HCT116 (cell line): ENCODE data around the gene PRTG. TPM values are rescaled to one million over a fixed set of nuclear protein-coding genes. Genes with fewer than 3 reads are reported as not detected.

Experiments used
- ATAC-seq: fragments of 200-7000 bp; cut with Tn5 transposase; 2 replicates; pipeline ENCODE4 v1.9.1; 2020; ENCODE audit warnings: mild to moderate bottlenecking, moderate library complexity
- BruUV-seq: library from RNA; stranded (reverse); fragments of 400-500 nt; replicated peaks from 2 replicates; lab custom pipeline; 2021; lab: Mats Ljungman, UMichigan
- CTCF ChIA-PET: fragments of 300-600 bp; sonication (Branson Sonifier 250); formaldehyde crosslinking; loops from one replicate; lab custom pipeline; 2021; ENCODE audit warnings: antibody characterized with exemption; lab: Charles Lee
- POLR2A ChIA-PET: fragments of 300-600, 350-600 bp; sonication (Branson Sonifier 250); formaldehyde crosslinking; loops from one replicate; lab custom pipeline; 2021; ENCODE audit warnings: antibody characterized with exemption; lab: Charles Lee
- RAD21 ChIA-PET, 2 experiments: fragments of 300-600 bp; sonication (Branson Sonifier 250); formaldehyde crosslinking; loops; one replicate each; lab custom pipeline; 2023; ENCODE audit warnings: low total read pairs in 2 of 2; ENCODE audit not compliant: uncharacterized antibody in 2 of 2, unreplicated experiment in 2 of 2, low non-redundant PET in 1 of 2; lab: Charles Lee
- DNase-seq: peaks from one replicate; pipeline ENCODE4 v3.0.0-alpha.2; 2010; ENCODE audit warnings: low read depth, low spot score
- H2AFZ ChIP-seq: fragments of 200-600 bp; shearing (Covaris generic), sonication (generic); 2 replicates; pipeline ENCODE4 v1.6.1; 2017; ENCODE audit warnings: low read depth, mixed run types, mixed read lengths, antibody characterized with exemption, low read length; ENCODE audit not compliant: poor library complexity, severe bottlenecking
- H3K27ac ChIP-seq: 2 replicates; pipeline ENCODE4 v1.5.1; 2012; ENCODE audit warnings: low read depth, low read length
- H3K27me3 ChIP-seq: fragments of 200-600 bp; sonication (generic); 2 replicates; pipeline ENCODE4 v1.6.1; 2016; ENCODE audit warnings: mixed run types, low read length, mixed read lengths; ENCODE audit not compliant: insufficient read depth
- H3K36me3 ChIP-seq, 2 experiments: fragments of 200-500 bp in 1 of 2; fragments of 200-600 bp in 1 of 2; sonication (Bioruptor generic) in 1 of 2; sonication (generic) in 1 of 2; 2 replicates each; pipeline versions ENCODE4 v1.5.1 to v1.6.1; 2014 to 2016; ENCODE audit warnings: low read length in 2 of 2, inconsistent platforms in 1 of 2, mixed read lengths in 1 of 2, mixed run types in 1 of 2; ENCODE audit not compliant: insufficient read depth in 2 of 2, control insufficient read depth in 1 of 2
- H3K4me1 ChIP-seq, 2 experiments: fragments of 200-600 bp in 1 of 2; sonication (generic) in 1 of 2; 2 replicates each; pipeline versions ENCODE4 v1.5.1 to v1.6.1; 2012 to 2017; ENCODE audit warnings: low read length in 2 of 2, inconsistent platforms in 1 of 2, mild to moderate bottlenecking in 1 of 2, mixed read lengths in 1 of 2, mixed run types in 1 of 2, moderate library complexity in 1 of 2; ENCODE audit not compliant: insufficient read depth in 2 of 2, control insufficient read depth in 1 of 2
- H3K4me2 ChIP-seq: fragments of 200-600 bp; sonication (generic); 2 replicates; pipeline ENCODE4 v1.6.1; 2017; ENCODE audit warnings: mixed run types, low read length, mixed read lengths
- H3K4me3 ChIP-seq, 2 experiments: fragments of 200-600 bp in 1 of 2; sonication (generic) in 1 of 2; replicated peaks in 1 of 2; 2 replicates each; pipeline ENCODE4 v1.5.1; 2011 to 2016; ENCODE audit warnings: low read length in 2 of 2, control low read depth in 1 of 2, low read depth in 1 of 2, mild to moderate bottlenecking in 1 of 2, mixed read lengths in 1 of 2, mixed run types in 1 of 2
- H3K79me2 ChIP-seq: fragments of 200-600 bp; sonication (generic); 2 replicates; pipeline ENCODE4 v1.6.1; 2017; ENCODE audit warnings: mild to moderate bottlenecking, mixed run types, low read length, moderate library complexity, mixed read lengths; ENCODE audit not compliant: insufficient read depth
- H3K9ac ChIP-seq: fragments of 200-600 bp; sonication (generic); 2 replicates; pipeline ENCODE4 v1.6.1; 2016; ENCODE audit warnings: low read length, mixed read lengths
- H3K9me2 ChIP-seq: fragments of 200-600 bp; sonication (generic), shearing (Covaris generic); 2 replicates; pipeline ENCODE4 v1.6.1; 2017; ENCODE audit warnings: mixed run types, mild to moderate bottlenecking, moderate library complexity; ENCODE audit not compliant: insufficient read depth
- H3K9me3 ChIP-seq, 2 experiments: fragments of 200-500 bp in 1 of 2; fragments of 200-600 bp in 1 of 2; sonication (Bioruptor generic) in 1 of 2; sonication (generic) in 1 of 2; 2 replicates each; pipeline ENCODE4 v1.6.1; 2014 to 2017; ENCODE audit warnings: low read length in 2 of 2, mixed read lengths in 2 of 2, inconsistent platforms in 1 of 2, low read depth in 1 of 2, mild to moderate bottlenecking in 1 of 2, mixed run types in 1 of 2, moderate library complexity in 1 of 2; ENCODE audit not compliant: control insufficient read depth in 1 of 2, insufficient read depth in 1 of 2
- H4K20me1 ChIP-seq: fragments of 200-600 bp; sonication (generic), shearing (Covaris generic); 2 replicates; pipeline ENCODE4 v1.6.1; 2017; ENCODE audit warnings: mixed run types, mild to moderate bottlenecking, moderate library complexity; ENCODE audit not compliant: insufficient read depth
- CEBPB ChIP-seq: IDR thresholded peaks from 2 replicates; pipeline ENCODE4 v1.6.1; 2012; ENCODE audit warnings: low read depth
- EGR1 ChIP-seq: IDR thresholded peaks from 2 replicates; pipeline ENCODE4 v1.6.1; 2012; ENCODE audit warnings: low read depth
- ELF1 ChIP-seq: IDR thresholded peaks from 2 replicates; pipeline ENCODE4 v1.6.1; 2012; ENCODE audit warnings: low read depth, borderline replicate concordance
- EZH2 ChIP-seq: fragments of 200-600 bp; sonication (generic); IDR thresholded peaks from 2 replicates; pipeline ENCODE4 v1.6.1; 2017; ENCODE audit warnings: antibody characterized with exemption, mixed run types
- EZH2phosphoT487 ChIP-seq: fragments of 200-600 bp; IDR thresholded peaks from 2 replicates; pipeline ENCODE4 v1.6.1; 2018; ENCODE audit warnings: antibody characterized with exemption, borderline replicate concordance
- JUND ChIP-seq: IDR thresholded peaks from 2 replicates; pipeline ENCODE4 v1.6.1; 2012
- MAX ChIP-seq: IDR thresholded peaks from 2 replicates; pipeline ENCODE4 v1.6.1; 2012
- POLR2AphosphoS5 ChIP-seq: IDR thresholded peaks from 2 replicates; pipeline ENCODE4 v1.6.1; 2011; ENCODE audit warnings: mild to moderate bottlenecking, low read depth, low read length, moderate library complexity
- SIN3A ChIP-seq: IDR thresholded peaks from 2 replicates; pipeline ENCODE4 v1.6.1; 2012; ENCODE audit warnings: low read depth
- SP1 ChIP-seq: IDR thresholded peaks from 2 replicates; pipeline ENCODE4 v1.6.1; 2012; ENCODE audit warnings: low read depth
- SRF ChIP-seq: IDR thresholded peaks from 2 replicates; pipeline ENCODE4 v1.6.1; 2012; ENCODE audit warnings: low read depth
- TCF7L2 ChIP-seq: IDR thresholded peaks from 2 replicates; pipeline ENCODE4 v1.7.0; 2011; ENCODE audit warnings: borderline replicate concordance, inconsistent platforms; ENCODE audit not compliant: insufficient read depth, insufficient read length; ENCODE audit errors: extremely low read depth
- ZNF274 ChIP-seq: fragments of 200-500 bp; sonication (Bioruptor generic); IDR thresholded peaks from 2 replicates; pipeline ENCODE4 v1.6.1; 2014; ENCODE audit warnings: mild to moderate bottlenecking, low read depth, low read length, inconsistent platforms
- intact Hi-C: fragments of 100-400 bp; cut with micrococcal nuclease; formaldehyde crosslinking; loops from 2 replicates; pipeline ENCODE4 v1.10.0; 2022
- total RNA-seq: library from RNA; stranded (reverse); gene quantifications from one replicate; pipeline ENCODE4 v1.2.1, GENCODE V29; 2021; ENCODE audit not compliant: unreplicated experiment

The PRTG gene
- total RNA-seq, 1 experiment from 2014 or later: not detected

GRCh38 chr15:55740359-55740878 is 2.5 kb downstream of the PRTG start:
- intact Hi-C loops: no loop called here
- Histone ChIP-seq H3K36me3 (no peaks in the 10 kb centered on the region), H3K9ac (no peak overlapping the region), H3K27me3 (no peaks in the 10 kb centered on the region), H4K20me1 (no peaks in the 10 kb centered on the region), H2AFZ (no peak overlapping the region), H3K9me2 (no peaks in the 10 kb centered on the region), H3K4me3 (no peak overlapping the region), H3K4me1 (peaks cover 0 to 5% of the 10 kb centered on the region in 2 experiments; a peak in 1 of 4 replicates), H3K9me3 (no peaks in the 10 kb centered on the region), H3K27ac (no peak overlapping the region), H3K79me2 (no peaks in the 10 kb centered on the region), H3K4me2 (no peak overlapping the region)
- CTCF ChIA-PET: no interaction called here
- no TSS peak for BruUV-seq
- no peak for DNase-seq
- POLR2A ChIA-PET: no interaction called here
- ATAC-seq: no peak
- TF ChIP-seq MAX: no peak
- TF ChIP-seq JUND: no peak
- TF ChIP-seq SIN3A: no peak
- no peak for TF ChIP-seq SRF
- no peak for TF ChIP-seq EZH2
- TF ChIP-seq EGR1: no peak
- no peak for TF ChIP-seq EZH2phosphoT487
- no peak for TF ChIP-seq SP1
- no peak for TF ChIP-seq ELF1
- no peak for TF ChIP-seq TCF7L2
- no peak for TF ChIP-seq POLR2AphosphoS5
- TF ChIP-seq CEBPB: no peak
- RAD21 ChIA-PET: no interaction called here

- ChIA-PET CTCF (no interaction called here), RAD21 (no interaction called here), POLR2A (no interaction called here)
- Histone ChIP-seq H3K79me2 (no peaks in the 10 kb centered on the region), H3K9me2 (no peaks in the 10 kb centered on the region), H4K20me1 (no peaks in the 10 kb centered on the region; the same call in 1 of the 2 replicates), H3K9ac (no peak overlapping the region), H3K9me3 (no peaks in the 10 kb centered on the region), H3K27me3 (no peaks in the 10 kb centered on the region), H3K36me3 (no peaks in the 10 kb centered on the region), H3K4me2 (no peak overlapping the region), H3K4me3 (no peak overlapping the region), H3K4me1 (peaks cover 0 to 5% of the 10 kb centered on the region in 2 experiments; a peak in 1 of 4 replicates), H3K27ac (no peak overlapping the region), H2AFZ (no peak overlapping the region)
- intact Hi-C loops: no loop called here
- BruUV-seq: no TSS peak
- DNase-seq (no peak), ATAC-seq (no peak)
- TF ChIP-seq ZNF274 (no peak), JUND (no peak)
Measured at GRCh38 chr15:55739641-55740040, 3.3 kb downstream of the PRTG start.
